ENCODE measurements around the gene CYP4F3. TPM values are rescaled to one million over a fixed set of nuclear protein-coding genes. Genes with fewer than 3 reads are reported as not detected.

CYP4F3 gene
- total and polyA plus RNA-seq, 2 experiments from 2014 or later: 2.2 to 3.3 TPM

GRCh38 chr19:15651791-15652190, 11.1 kb downstream of the CYP4F3 start:
- H3K27me3 ChIP-seq: no peaks in the 10 kb centered on the region
- no peak overlapping the region for H3K4me3 ChIP-seq
- no peaks in the 10 kb centered on the region for H3K79me2 ChIP-seq
- TF ChIP-seq CTCF (IDR thresholded peaks at IDR 0.05; ENCODE audit: poor library complexity): no peak
- H4K20me1 ChIP-seq (ENCODE audit: insufficient read depth, poor library complexity, severe bottlenecking): no peaks in the 10 kb centered on the region
- no peaks in the 10 kb centered on the region for H3K4me1 ChIP-seq (ENCODE audit: insufficient read depth)
- H3K36me3 ChIP-seq (replicated peaks; ENCODE audit: insufficient read depth, low read depth): no peaks in the 10 kb centered on the region
- no peak overlapping the region for H2AFZ ChIP-seq
- H3K4me2 ChIP-seq: no peak overlapping the region
- no peaks in the 10 kb centered on the region for H3K9me3 ChIP-seq (ENCODE audit: low read depth)
- no peak overlapping the region for H3K27ac ChIP-seq
- 67% methylated on average over 3 of the region's 3 CpGs for WGBS (ENCODE audit: low lambda C conversion rate, missing lambda C conversion rate)
- DNase-seq (ENCODE audit: low spot score): no peak
- no peaks in the 10 kb centered on the region for H3K9me2 ChIP-seq (replicated peaks; ENCODE audit: insufficient read depth)

- H3K9me3 ChIP-seq (ENCODE audit: low read depth): no peaks in the 10 kb centered on the region
- H3K27ac ChIP-seq: no peak overlapping the region
- no peaks in the 10 kb centered on the region for H3K27me3 ChIP-seq
- TF ChIP-seq EZH2phosphoT487 (IDR thresholded peaks at IDR 0.05; ENCODE audit: low read depth, severe bottlenecking, unreplicated experiment): no peak
- no peak for TF ChIP-seq EZH2 (IDR thresholded peaks at IDR 0.05; ENCODE audit: borderline replicate concordance)
- TF ChIP-seq CTCF (IDR thresholded peaks at IDR 0.05; ENCODE audit: poor library complexity): no peak
- H4K20me1 ChIP-seq (ENCODE audit: insufficient read depth, poor library complexity, severe bottlenecking): no peaks in the 10 kb centered on the region
- H3K4me2 ChIP-seq: no peak overlapping the region
- H3K4me1 ChIP-seq (ENCODE audit: insufficient read depth): no peaks in the 10 kb centered on the region
- H3K36me3 ChIP-seq (replicated peaks; ENCODE audit: insufficient read depth, low read depth): no peaks in the 10 kb centered on the region
- no peak for DNase-seq (ENCODE audit: low spot score)
- H3K79me2 ChIP-seq: no peaks in the 10 kb centered on the region
- H3K9me2 ChIP-seq (replicated peaks; ENCODE audit: insufficient read depth): no peaks in the 10 kb centered on the region
- H3K4me3 ChIP-seq: no peak overlapping the region
- WGBS (ENCODE audit: low lambda C conversion rate, missing lambda C conversion rate): 71% methylated on average over 8 of the region's 8 CpGs
- no peak overlapping the region for H2AFZ ChIP-seq
Measured at GRCh38 chr19:15652559-15653278, 12.0 kb downstream of the CYP4F3 start.

- H3K79me2 ChIP-seq: no peaks in the 10 kb centered on the region
- no peaks in the 10 kb centered on the region for H3K9me2 ChIP-seq (replicated peaks; ENCODE audit: insufficient read depth)
- no peaks in the 10 kb centered on the region for H3K9me3 ChIP-seq (ENCODE audit: low read depth)
- no peak overlapping the region for H3K4me2 ChIP-seq
- no peak overlapping the region for H3K27ac ChIP-seq
- H4K20me1 ChIP-seq (ENCODE audit: insufficient read depth, poor library complexity, severe bottlenecking): no peaks in the 10 kb centered on the region
- no peaks in the 10 kb centered on the region for H3K4me1 ChIP-seq (ENCODE audit: insufficient read depth)
- H3K36me3 ChIP-seq (replicated peaks; ENCODE audit: insufficient read depth, low read depth): no peaks in the 10 kb centered on the region
- TF ChIP-seq EZH2phosphoT487 (IDR thresholded peaks at IDR 0.05; ENCODE audit: low read depth, severe bottlenecking, unreplicated experiment) (no peak), CTCF (IDR thresholded peaks at IDR 0.05; ENCODE audit: poor library complexity) (no peak), EZH2 (IDR thresholded peaks at IDR 0.05; ENCODE audit: borderline replicate concordance) (no peak)
- DNase-seq (ENCODE audit: low spot score): no peak
- no peak overlapping the region for H2AFZ ChIP-seq
- H3K4me3 ChIP-seq: no peak overlapping the region
- no peaks in the 10 kb centered on the region for H3K27me3 ChIP-seq
Measured at GRCh38 chr19:15656467-15656866, 15.8 kb downstream of the CYP4F3 start.

- 71% methylated on average over 4 of the region's 4 CpGs for WGBS (ENCODE audit: low lambda C conversion rate, missing lambda C conversion rate)
- TF ChIP-seq EZH2 (IDR thresholded peaks at IDR 0.05; ENCODE audit: borderline replicate concordance): no peak
- no peak for TF ChIP-seq CTCF (IDR thresholded peaks at IDR 0.05; ENCODE audit: poor library complexity)
- TF ChIP-seq EZH2phosphoT487 (IDR thresholded peaks at IDR 0.05; ENCODE audit: low read depth, severe bottlenecking, unreplicated experiment): no peak
Measured at GRCh38 chr19:15663247-15663646, 22.6 kb downstream of the CYP4F3 start.

More at GRCh38 chr19:15663247-15663646, 22.6 kb downstream of the CYP4F3 start:
- no peaks in the 10 kb centered on the region for H3K36me3 ChIP-seq (replicated peaks; ENCODE audit: insufficient read depth, low read depth)
- H4K20me1 ChIP-seq (ENCODE audit: insufficient read depth, poor library complexity, severe bottlenecking): no peaks in the 10 kb centered on the region
- no peaks in the 10 kb centered on the region for H3K27me3 ChIP-seq
- H2AFZ ChIP-seq: no peak overlapping the region
- H3K79me2 ChIP-seq: no peaks in the 10 kb centered on the region
- H3K4me2 ChIP-seq: no peak overlapping the region
- H3K9me3 ChIP-seq (ENCODE audit: low read depth): no peaks in the 10 kb centered on the region
- no peak overlapping the region for H3K27ac ChIP-seq
- no peak overlapping the region for H3K4me3 ChIP-seq
- DNase-seq (ENCODE audit: low spot score): no peak
- no peaks in the 10 kb centered on the region for H3K9me2 ChIP-seq (replicated peaks; ENCODE audit: insufficient read depth)
- H3K4me1 ChIP-seq (ENCODE audit: insufficient read depth): no peaks in the 10 kb centered on the region
